Globus pallidus (tissue), 1 donor: ENCODE measurements around the gene LMO4.

Source experiments
- DNase-seq: peaks from one replicate; pipeline ENCODE4 v3.0.0-alpha.2; 2015; ENCODE audit warnings: low spot score

Gene LMO4

DNA sequence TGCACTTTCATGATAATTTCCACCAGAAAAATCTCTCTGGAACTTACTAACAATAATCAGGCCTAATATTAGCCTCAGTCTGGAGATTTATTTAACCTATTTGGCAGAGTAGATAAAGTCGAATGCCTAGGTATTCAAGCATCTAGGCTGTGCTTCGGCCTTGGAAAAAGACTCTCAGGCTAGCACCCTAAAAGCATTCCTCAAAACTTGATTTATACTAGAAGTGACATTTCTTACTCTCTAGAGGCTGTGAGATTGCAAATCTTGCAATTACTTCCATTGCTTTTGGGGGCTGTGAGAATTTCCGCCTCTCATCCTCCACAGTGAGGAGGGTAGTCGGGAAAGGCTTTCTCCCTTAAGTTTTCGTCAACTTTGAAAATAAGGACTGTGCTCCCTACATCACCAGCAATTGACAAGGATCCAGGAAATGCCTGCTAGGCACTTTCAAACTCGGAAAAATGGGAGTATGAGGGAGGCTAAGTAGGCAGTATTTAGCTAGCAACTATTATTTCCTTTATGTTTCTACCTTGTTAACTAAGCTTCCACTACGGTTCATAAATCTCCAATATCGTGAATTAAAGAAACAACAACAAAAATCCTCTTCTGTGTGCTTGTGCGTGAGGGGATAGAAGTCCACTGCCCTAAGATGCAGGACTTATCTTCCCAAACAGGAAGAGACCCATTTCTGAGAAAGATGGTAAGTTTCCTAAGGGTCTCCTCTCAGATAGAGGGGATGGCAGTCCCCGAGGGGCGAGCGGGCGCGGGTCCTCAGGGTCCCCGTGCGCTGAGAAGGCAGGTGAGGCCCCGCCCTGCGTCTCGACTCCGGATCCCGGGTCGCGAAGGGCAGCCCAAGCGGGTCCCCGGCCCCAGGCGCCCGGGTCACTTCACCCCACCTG, 1.1 kb upstream of the LMO4 start:
- DNase-seq = no peak

DNA sequence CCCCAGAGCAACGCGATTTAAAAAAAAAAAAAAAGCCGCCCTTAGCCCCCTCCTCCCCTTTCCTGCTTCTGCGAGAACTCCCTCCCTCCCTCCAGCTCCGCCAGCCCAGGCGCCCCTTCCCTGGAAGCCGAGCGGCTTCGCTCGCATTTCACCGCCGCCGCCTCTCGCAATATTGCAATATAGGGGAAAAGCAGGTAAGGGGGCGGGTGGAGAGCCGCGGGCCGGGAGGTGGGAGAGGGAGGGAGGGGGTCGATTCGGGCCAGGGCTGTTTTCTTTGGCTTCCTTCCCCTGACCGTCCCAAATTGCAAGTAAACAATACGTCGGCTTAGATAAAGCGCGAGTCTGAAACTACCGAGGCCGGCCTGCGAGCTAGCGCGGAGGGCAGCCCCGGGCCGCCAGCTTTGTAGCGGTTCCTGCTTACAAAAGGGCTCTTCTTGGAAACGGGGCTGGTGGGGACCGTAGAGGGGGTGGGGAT, 408 bp downstream of the LMO4 start:
- peak; percentile 64 for DNase-seq

DNA sequence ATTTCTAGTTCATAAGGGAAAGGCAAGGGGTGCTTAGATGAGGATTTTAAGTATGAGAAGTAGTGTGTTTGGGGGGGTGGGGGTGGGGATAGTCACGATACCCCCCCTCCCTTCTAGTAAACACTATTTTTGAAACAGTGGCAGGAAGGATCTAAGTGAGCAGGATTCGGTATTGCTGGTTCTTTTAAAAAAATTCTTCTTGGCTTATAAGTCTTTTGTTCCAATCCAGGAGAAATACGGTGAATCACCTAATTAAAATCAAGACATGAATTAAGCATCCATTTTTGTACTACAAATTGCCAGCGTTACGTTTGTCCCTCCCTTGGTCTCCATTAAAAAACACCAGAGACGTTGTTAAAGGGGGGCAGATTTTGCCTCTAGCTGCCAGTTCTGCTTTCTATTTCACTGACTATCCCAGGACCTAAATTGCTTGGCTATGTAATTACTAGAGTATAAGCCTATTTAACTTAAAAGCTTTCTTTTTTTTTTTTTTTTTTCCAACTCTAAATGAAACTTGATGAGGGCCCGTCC, 911 bp downstream of the LMO4 start:
- DNase-seq = peak; percentile 64

GRCh38 chr1:87330057-87330884, 1.6 kb downstream of the LMO4 start:
- DNase-seq = peak; percentile 60

GRCh38 chr1:87330885-87331364, 2.2 kb downstream of the LMO4 start:
- no peak for DNase-seq

- peak; percentile 74 for DNase-seq
Measured at GRCh38 chr1:87331365-87332241, 2.9 kb downstream of the LMO4 start.

- peak; percentile 17 for DNase-seq
Measured at GRCh38 chr1:87333692-87334347, 5.1 kb downstream of the LMO4 start.

GRCh38 chr1:87334351-87335174, 5.9 kb downstream of the LMO4 start:
- DNase-seq = peak; percentile 18

DNA sequence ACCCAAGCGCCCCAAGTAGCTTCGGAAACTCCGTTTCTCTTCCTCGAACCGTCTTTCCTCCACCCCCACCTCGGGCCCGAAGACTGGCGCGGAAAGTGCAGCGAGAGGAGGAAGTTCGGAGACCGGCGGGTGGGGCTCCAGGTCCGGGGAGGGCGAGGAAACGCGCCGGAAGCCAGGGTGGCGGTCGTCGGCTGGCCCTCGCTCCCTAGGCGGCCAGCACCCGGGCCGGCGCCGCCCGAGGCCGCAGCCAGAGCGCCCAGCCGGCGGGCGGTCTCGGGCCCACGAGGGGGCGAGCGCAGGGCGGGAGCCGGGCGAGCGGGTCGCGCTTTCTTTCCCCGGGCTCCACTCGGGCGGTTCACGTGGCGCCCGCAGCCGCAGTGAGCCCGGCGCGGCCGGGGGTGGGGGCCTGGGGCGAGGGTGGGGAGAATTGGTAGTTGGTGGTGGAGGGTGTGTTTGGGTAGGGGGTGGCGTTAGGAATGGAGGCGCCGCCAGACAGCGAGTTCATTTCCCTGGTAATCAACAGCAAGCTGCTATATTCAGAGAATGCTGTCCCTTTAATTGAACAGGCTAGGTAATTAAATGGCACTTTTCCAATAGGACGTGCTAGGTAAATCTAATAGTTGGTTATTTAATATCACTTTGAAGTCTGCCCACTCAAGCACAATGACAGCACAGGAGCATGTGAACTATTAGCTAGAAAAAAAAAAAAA, 6.7 kb downstream of the LMO4 start:
- peak; percentile 58 for DNase-seq

GRCh38 chr1:87336623-87337067, 8.0 kb downstream of the LMO4 start:
- no peak for DNase-seq

- no peak for DNase-seq
Measured at GRCh38 chr1:87337606-87338005, 8.9 kb downstream of the LMO4 start.

DNA sequence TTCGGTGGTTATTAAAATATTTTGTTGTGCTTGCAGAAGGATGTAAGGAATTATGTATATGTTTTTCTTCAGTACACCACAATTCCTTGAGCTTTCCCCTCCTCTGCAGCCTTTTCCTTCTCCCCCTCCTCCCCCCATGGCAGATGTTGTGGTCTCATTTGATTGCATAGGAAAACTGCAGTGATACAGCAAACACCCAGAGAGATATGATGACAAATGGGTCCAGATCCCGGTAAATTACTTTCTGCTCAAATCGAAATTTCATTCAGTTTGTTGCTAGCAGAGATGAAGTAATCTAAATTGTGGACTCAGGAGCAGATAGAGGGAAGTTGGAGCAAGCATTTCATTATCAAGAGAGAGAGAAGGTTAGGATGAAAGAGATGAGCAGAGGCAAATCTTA, 9.9 kb downstream of the LMO4 start:
- no peak for DNase-seq

- no peak for DNase-seq
Measured at GRCh38 chr1:87344231-87344630, 15.6 kb downstream of the LMO4 start.

DNA sequence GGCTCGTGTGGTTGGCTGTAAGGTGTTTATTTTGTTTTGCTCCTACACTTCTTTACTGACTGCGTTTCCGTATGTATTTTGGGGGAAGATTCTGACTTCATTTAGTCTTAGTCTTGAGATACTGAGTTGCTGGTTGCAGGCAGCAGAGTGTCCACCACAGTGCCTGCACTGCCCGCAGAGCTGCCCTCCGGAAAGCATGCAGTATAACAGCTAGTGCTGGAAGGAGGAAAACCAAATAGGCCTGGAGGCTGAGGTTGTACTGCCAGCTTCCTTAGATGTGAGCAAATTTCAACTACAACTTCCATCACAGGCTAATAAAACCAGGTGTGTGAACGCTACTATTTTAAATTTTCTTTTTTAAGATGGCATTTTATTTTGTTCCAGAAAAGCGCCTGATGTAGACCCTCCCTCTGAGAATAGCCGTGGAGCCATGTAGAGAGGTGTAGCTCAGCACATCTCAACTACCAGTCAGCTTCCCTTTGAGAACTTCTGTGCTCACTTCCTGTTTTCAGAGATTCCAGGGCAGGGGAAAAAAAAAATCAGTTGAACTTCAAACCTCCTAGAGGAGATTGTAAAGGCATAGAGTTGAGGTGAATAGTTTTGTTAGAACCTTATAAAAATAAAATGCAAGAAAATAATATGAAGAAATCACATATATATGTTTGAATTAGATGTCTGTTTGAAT, 17.6 kb downstream of the LMO4 start:
- DNase-seq = no peak

DNA sequence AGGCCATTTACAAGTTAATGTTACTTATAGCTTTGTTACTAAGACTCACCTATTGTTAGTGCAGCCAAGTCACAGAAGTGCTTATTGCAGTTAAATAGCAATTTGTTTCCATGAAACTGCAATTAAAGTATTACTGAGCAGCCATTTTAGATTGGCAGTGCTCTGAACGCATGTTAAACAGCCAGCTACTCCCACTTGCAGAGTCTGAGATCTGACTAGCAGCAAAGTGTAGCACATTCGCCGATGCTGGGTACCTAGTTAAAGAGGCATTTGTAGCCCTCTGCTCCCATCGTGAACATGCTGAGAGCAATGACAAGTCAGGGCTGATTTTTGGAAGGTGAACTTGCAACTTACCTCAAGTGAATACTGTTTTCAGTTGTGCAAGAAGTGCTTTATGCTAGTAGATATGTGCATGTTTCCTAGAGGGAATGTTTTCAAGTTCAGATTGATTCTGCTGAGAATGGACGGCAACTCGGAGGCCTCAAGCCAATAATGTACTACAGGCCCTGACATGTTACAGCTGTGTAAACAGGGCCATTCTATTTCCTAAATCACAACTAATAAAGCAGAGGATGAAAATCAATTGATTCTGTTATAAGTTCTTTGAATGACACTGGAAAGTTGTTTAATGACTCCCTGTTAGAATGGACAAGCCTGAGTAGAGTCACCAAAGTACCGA, 19.8 kb downstream of the LMO4 start:
- DNase-seq = no peak

- DNase-seq = no peak
Measured at GRCh38 chr1:87349036-87349435, 20.4 kb downstream of the LMO4 start.

DNA sequence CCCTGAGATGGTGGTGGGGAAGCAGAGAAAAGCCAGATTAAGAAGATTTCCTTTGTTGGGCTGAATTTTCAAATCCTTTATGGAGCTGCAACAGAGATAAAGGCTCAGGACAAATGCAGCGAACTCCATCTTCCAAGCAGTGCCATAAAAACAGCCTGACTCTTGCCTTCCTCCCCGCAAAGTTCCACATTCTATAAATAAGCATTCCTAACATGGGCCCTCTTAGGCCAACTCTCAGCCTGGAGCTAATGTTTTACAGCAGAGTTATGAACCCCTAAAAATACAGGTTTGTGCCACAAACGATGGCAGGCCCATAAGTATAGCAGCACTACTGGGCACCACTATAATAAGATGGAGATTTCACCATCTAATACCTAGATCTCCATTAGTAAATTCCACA, 27.2 kb downstream of the LMO4 start:
- no peak for DNase-seq

- no peak for DNase-seq
Measured at GRCh38 chr1:87356591-87356990, 27.9 kb downstream of the LMO4 start.
